ENCODE results near the gene RTN4RL1.
"Not testable (repeated sequence)": the region's sequence is repeated elsewhere in the genome, so short reads cannot be mapped to it uniquely, and the experiment has no call there.

The RTN4RL1 gene

GRCh38 chr17:1895479-1895878 lies 129.7 kb downstream of the RTN4RL1 start:
- H3K9me3 Mint-ChIP-seq; intact Hi-C loops (cut with micrococcal nuclease); H3K4me1 Mint-ChIP-seq (ENCODE audit: low read depth); H3K4me3 Mint-ChIP-seq; H3K27me3 Mint-ChIP-seq; H3K27ac Mint-ChIP-seq: not testable (repeated sequence)
- H3K36me3 Mint-ChIP-seq (ENCODE audit: low read depth), result peaks cover 86% of the 10 kb centered on the region

GRCh38 chr17:1894753-1895339 lies 130.3 kb downstream of the RTN4RL1 start:
- no peak overlapping the region for H3K27ac Mint-ChIP-seq

GRCh38 chr17:1890758-1891450 lies 134.2 kb downstream of the RTN4RL1 start:
- no peaks in the 10 kb centered on the region for H3K9me3 Mint-ChIP-seq
- intact Hi-C loops (cut with micrococcal nuclease), result no loop called here
- H3K4me3 Mint-ChIP-seq, result no peak overlapping the region
- H3K4me1 Mint-ChIP-seq (ENCODE audit: low read depth), result no peaks in the 10 kb centered on the region
- no peak overlapping the region for H3K27ac Mint-ChIP-seq
- no peaks in the 10 kb centered on the region for H3K27me3 Mint-ChIP-seq
- H3K36me3 Mint-ChIP-seq (ENCODE audit: low read depth), result peaks cover 94% of the 10 kb centered on the region

More at GRCh38 chr17:1894753-1895339, 130.3 kb downstream of the RTN4RL1 start:
- H3K4me1 Mint-ChIP-seq (ENCODE audit: low read depth), result no peaks in the 10 kb centered on the region
- peaks cover 92% of the 10 kb centered on the region for H3K36me3 Mint-ChIP-seq (ENCODE audit: low read depth)
- H3K4me3 Mint-ChIP-seq, result no peak overlapping the region
- no peaks in the 10 kb centered on the region for H3K9me3 Mint-ChIP-seq
- H3K27me3 Mint-ChIP-seq, result no peaks in the 10 kb centered on the region
- intact Hi-C loops (cut with micrococcal nuclease), result no loop called here

- no peak overlapping the region for H3K4me3 Mint-ChIP-seq
- peaks cover 96% of the 10 kb centered on the region for H3K36me3 Mint-ChIP-seq (ENCODE audit: low read depth)
- H3K4me1 Mint-ChIP-seq (ENCODE audit: low read depth), result no peaks in the 10 kb centered on the region
- H3K9me3 Mint-ChIP-seq, result no peaks in the 10 kb centered on the region
- no peaks in the 10 kb centered on the region for H3K27me3 Mint-ChIP-seq
- no peak overlapping the region for H3K27ac Mint-ChIP-seq
- intact Hi-C loops (cut with micrococcal nuclease), result no loop called here
Measured at GRCh38 chr17:1888741-1889140, 136.4 kb downstream of the RTN4RL1 start.
